H9 (cell line): ENCODE data around the gene PHF11. TPM values are rescaled to one million over a fixed set of nuclear protein-coding genes. Genes with fewer than 3 reads are reported as not detected.

Experiments
- DNase-seq: peaks from one replicate; pipeline ENCODE4 v3.0.0-alpha.2; 2017
- H2AFZ ChIP-seq: one replicate; pipeline ENCODE4 v1.6.1; 2013; ENCODE audit warnings: mild to moderate bottlenecking, low read length, control low read depth, moderate library complexity
- H2AK5ac ChIP-seq: 2 replicates; pipeline ENCODE4 v1.6.1; 2013; ENCODE audit warnings: low read length, control low read depth, mixed read lengths; ENCODE audit not compliant: insufficient read length
- H2BK120ac ChIP-seq: one replicate; pipeline ENCODE4 v1.6.1; 2013; ENCODE audit warnings: low read depth, mild to moderate bottlenecking, low read length, control low read depth, inconsistent platforms; ENCODE audit not compliant: poor library complexity, severe bottlenecking
- H2BK12ac ChIP-seq: 2 replicates; pipeline ENCODE4 v1.6.1; 2013; ENCODE audit warnings: low read length, control low read depth, mixed read lengths, low read depth; ENCODE audit not compliant: insufficient read length
- H2BK15ac ChIP-seq: 2 replicates; pipeline ENCODE4 v1.6.1; 2013; ENCODE audit warnings: low read depth, low read length, control low read depth
- H2BK20ac ChIP-seq: one replicate; pipeline ENCODE4 v1.6.1; 2013; ENCODE audit warnings: low read depth, mild to moderate bottlenecking, low read length, control low read depth, inconsistent platforms; ENCODE audit not compliant: poor library complexity, severe bottlenecking
- H2BK5ac ChIP-seq: 2 replicates; pipeline ENCODE4 v1.6.1; 2013; ENCODE audit warnings: low read length, control low read depth, mixed read lengths; ENCODE audit not compliant: insufficient read length
- H3K14ac ChIP-seq: 2 replicates; pipeline ENCODE4 v1.6.1; 2013; ENCODE audit warnings: low read length, control low read depth; ENCODE audit not compliant: insufficient read depth
- H3K18ac ChIP-seq: 2 replicates; pipeline ENCODE4 v1.6.1; 2013; ENCODE audit warnings: low read depth, mild to moderate bottlenecking, mixed read lengths, low read length, control low read depth; ENCODE audit not compliant: insufficient read length
- H3K23ac ChIP-seq: 2 replicates; pipeline ENCODE4 v1.6.1; 2013; ENCODE audit warnings: low read length, control low read depth, mixed read lengths, low read depth; ENCODE audit not compliant: insufficient read length
- H3K23me2 ChIP-seq: 2 replicates; pipeline ENCODE4 v1.6.1; 2013; ENCODE audit warnings: low read depth, mild to moderate bottlenecking, mixed read lengths, low read length, control low read depth; ENCODE audit not compliant: insufficient read length, poor library complexity, severe bottlenecking
- H3K27ac ChIP-seq: 2 replicates; pipeline ENCODE4 v1.5.1; 2013; ENCODE audit warnings: low read length, control low read depth, mixed read lengths, low read depth; ENCODE audit not compliant: insufficient read length
- H3K27me3 ChIP-seq: 2 replicates; pipeline ENCODE4 v1.6.1; 2013; ENCODE audit warnings: low read length, control low read depth, inconsistent platforms; ENCODE audit not compliant: insufficient read depth
- H3K4ac ChIP-seq: 2 replicates; pipeline ENCODE4 v1.6.1; 2013; ENCODE audit warnings: low read depth, mild to moderate bottlenecking, control low read depth, inconsistent platforms, low read length, moderate library complexity
- H3K4me1 ChIP-seq: 2 replicates; pipeline ENCODE4 v1.6.1; 2013; ENCODE audit warnings: low read length, control low read depth, inconsistent platforms; ENCODE audit not compliant: insufficient read depth
- H3K4me2 ChIP-seq: 2 replicates; pipeline ENCODE4 v1.6.1; 2013; ENCODE audit warnings: low read length, control low read depth, mixed read lengths; ENCODE audit not compliant: insufficient read length, insufficient read depth
- H3K56ac ChIP-seq: 2 replicates; pipeline ENCODE4 v1.6.1; 2013; ENCODE audit warnings: low read depth, mild to moderate bottlenecking, mixed read lengths, low read length, control low read depth; ENCODE audit not compliant: insufficient read length
- H3K79me1 ChIP-seq: 2 replicates; pipeline ENCODE4 v1.6.1; 2013; ENCODE audit warnings: low read depth, mild to moderate bottlenecking, moderate library complexity, low read length, control low read depth, inconsistent platforms; ENCODE audit not compliant: insufficient read depth, poor library complexity, severe bottlenecking
- H3K79me2 ChIP-seq: 2 replicates; pipeline ENCODE4 v1.6.1; 2013; ENCODE audit warnings: low read length, control low read depth, inconsistent platforms; ENCODE audit not compliant: insufficient read depth
- H3K9ac ChIP-seq: 2 replicates; pipeline ENCODE4 v1.6.1; 2013; ENCODE audit warnings: low read length, control low read depth, mixed read lengths; ENCODE audit not compliant: insufficient read length; ENCODE audit errors: extremely low read depth
- H3K9me3 ChIP-seq: one replicate; pipeline ENCODE4 v1.6.1; 2013; ENCODE audit warnings: low read depth, low read length, inconsistent platforms; ENCODE audit not compliant: control insufficient read depth
- H3T11ph ChIP-seq: one replicate; pipeline ENCODE4 v1.6.1; 2013; ENCODE audit warnings: mild to moderate bottlenecking, low read length, control low read depth, inconsistent platforms
- H4K20me1 ChIP-seq: one replicate; pipeline ENCODE4 v1.6.1; 2013; ENCODE audit not compliant: control insufficient read depth, insufficient read length, insufficient read depth
- H4K5ac ChIP-seq: 2 replicates; pipeline ENCODE4 v1.6.1; 2013; ENCODE audit warnings: low read depth, mild to moderate bottlenecking, mixed read lengths, low read length, control low read depth; ENCODE audit not compliant: insufficient read length
- H4K8ac ChIP-seq: replicated peaks from 2 replicates; pipeline ENCODE4 v1.6.1; 2013; ENCODE audit warnings: low read length, control low read depth, mixed read lengths, low read depth; ENCODE audit not compliant: insufficient read length
- H4K91ac ChIP-seq: 2 replicates; pipeline ENCODE4 v1.6.1; 2013; ENCODE audit warnings: low read depth, mild to moderate bottlenecking, moderate library complexity, mixed read lengths, low read length, control low read depth; ENCODE audit not compliant: insufficient read length
- H3K27ac Mint-ChIP-seq, 3 experiments: 2 replicates in 2 of 3; 3 replicates in 1 of 3; pipeline ENCODE4 v1.8.0; 2020 to 2021; ENCODE audit warnings: mixed read lengths in 3 of 3, mild to moderate bottlenecking in 1 of 3, moderate library complexity in 1 of 3
- H3K27me3 Mint-ChIP-seq: 2 replicates; pipeline ENCODE4 v1.8.0; 2021; ENCODE audit warnings: low read depth, mild to moderate bottlenecking, moderate library complexity, mixed read lengths
- H3K36me3 Mint-ChIP-seq, 3 experiments: 2 replicates in 2 of 3; 3 replicates in 1 of 3; pipeline ENCODE4 v1.8.0; 2020 to 2021; ENCODE audit warnings: low read depth in 3 of 3, mixed read lengths in 3 of 3; ENCODE audit not compliant: insufficient read depth in 1 of 3
- H3K4me1 Mint-ChIP-seq, 2 experiments: 2 replicates each; pipeline ENCODE4 v1.8.0; 2020; ENCODE audit warnings: mixed read lengths in 2 of 2
- H3K4me3 Mint-ChIP-seq, 2 experiments: 2 replicates in 1 of 2; 3 replicates in 1 of 2; pipeline ENCODE4 v1.8.0; 2020 to 2021; ENCODE audit warnings: mild to moderate bottlenecking in 2 of 2, mixed read lengths in 2 of 2, moderate library complexity in 1 of 2
- H3K9me3 Mint-ChIP-seq, 2 experiments: 2 replicates in 1 of 2; 3 replicates in 1 of 2; pipeline ENCODE4 v1.8.0; 2020; ENCODE audit warnings: mild to moderate bottlenecking in 2 of 2, mixed read lengths in 2 of 2, moderate library complexity in 1 of 2
- CTCF ChIP-seq: fragments of 200-600 bp; sonication (generic); conservative IDR thresholded peaks from 3 replicates; pipeline ENCODE4 v1.8.0; 2021; ENCODE audit warnings: antibody characterized with exemption, mild to moderate bottlenecking
- WGBS: extraction: QIAGEN DNeasy Blood & Tissue Kit; methylation state at CpG from one replicate; pipeline ENCODE4 v1.1.7; 2013; ENCODE audit warnings: missing lambda C conversion rate, low lambda C conversion rate, mixed read lengths; ENCODE audit not compliant: insufficient read length; ENCODE audit errors: extremely low coverage; 5-methylcytosine and 5-hydroxymethylcytosine counted together
- total RNA-seq: library from RNA; stranded (reverse); gene quantifications from 2 replicates; pipeline ENCODE4 v1.2.1, GENCODE V29; 2021

PHF11 gene
- total RNA-seq, 1 experiment from 2014 or later, result 13.5 TPM

- no peaks in the 10 kb centered on the region for H3K9me3 ChIP-seq
- no peak overlapping the region for H4K8ac ChIP-seq
- H3K14ac ChIP-seq, result no peak overlapping the region
- no peak overlapping the region for H3K27ac ChIP-seq
- no peak overlapping the region for H2AK5ac ChIP-seq
- no peaks in the 10 kb centered on the region for H3K4me1 ChIP-seq
- H3K36me3 Mint-ChIP-seq, result peaks cover 0 to under 1% (median 0%) of the 10 kb centered on the region in 3 experiments; a peak in 2 of 7 replicates
- H3K4me2 ChIP-seq, result no peak overlapping the region
- no peak overlapping the region for H2BK20ac ChIP-seq
- H3K27me3 Mint-ChIP-seq, result no peaks in the 10 kb centered on the region
- TF ChIP-seq CTCF, result no peak
- H3K23ac ChIP-seq, result no peak overlapping the region
- no peak overlapping the region for H4K5ac ChIP-seq
- H3K9me3 Mint-ChIP-seq, result no peaks in the 10 kb centered on the region
- no peaks in the 10 kb centered on the region for H3K79me1 ChIP-seq
- no peak overlapping the region for H3K56ac ChIP-seq
- H2BK15ac ChIP-seq, result no peak overlapping the region
- H4K91ac ChIP-seq, result no peak overlapping the region
- no peaks in the 10 kb centered on the region for H4K20me1 ChIP-seq
- no peak overlapping the region for H2AFZ ChIP-seq
- peaks cover 2% of the 10 kb centered on the region in 2 experiments; a peak in 2 of 4 replicates for H3K4me1 Mint-ChIP-seq
- no peak overlapping the region for H3K18ac ChIP-seq
- no peak overlapping the region for H3K27ac Mint-ChIP-seq
- no peak overlapping the region for H2BK120ac ChIP-seq
- no peak overlapping the region for H2BK5ac ChIP-seq
- no peak overlapping the region for H3T11ph ChIP-seq
- H3K79me2 ChIP-seq, result no peaks in the 10 kb centered on the region
- H3K27me3 ChIP-seq, result no peaks in the 10 kb centered on the region
- DNase-seq, result no peak
- H3K9ac ChIP-seq, result no peak overlapping the region
- H3K23me2 ChIP-seq, result no peaks in the 10 kb centered on the region
- no peak overlapping the region for H2BK12ac ChIP-seq
- H3K4ac ChIP-seq, result no peak overlapping the region
- no CpG with 5 or more reads among the region's 4 CpGs for WGBS
- no peak overlapping the region for H3K4me3 Mint-ChIP-seq
These were observed 2.5 kb downstream of the PHF11 start for GRCh38 chr13:49498206-49498605.
